ENCODE results near the gene LUZP2.

The LUZP2 gene

DNA sequence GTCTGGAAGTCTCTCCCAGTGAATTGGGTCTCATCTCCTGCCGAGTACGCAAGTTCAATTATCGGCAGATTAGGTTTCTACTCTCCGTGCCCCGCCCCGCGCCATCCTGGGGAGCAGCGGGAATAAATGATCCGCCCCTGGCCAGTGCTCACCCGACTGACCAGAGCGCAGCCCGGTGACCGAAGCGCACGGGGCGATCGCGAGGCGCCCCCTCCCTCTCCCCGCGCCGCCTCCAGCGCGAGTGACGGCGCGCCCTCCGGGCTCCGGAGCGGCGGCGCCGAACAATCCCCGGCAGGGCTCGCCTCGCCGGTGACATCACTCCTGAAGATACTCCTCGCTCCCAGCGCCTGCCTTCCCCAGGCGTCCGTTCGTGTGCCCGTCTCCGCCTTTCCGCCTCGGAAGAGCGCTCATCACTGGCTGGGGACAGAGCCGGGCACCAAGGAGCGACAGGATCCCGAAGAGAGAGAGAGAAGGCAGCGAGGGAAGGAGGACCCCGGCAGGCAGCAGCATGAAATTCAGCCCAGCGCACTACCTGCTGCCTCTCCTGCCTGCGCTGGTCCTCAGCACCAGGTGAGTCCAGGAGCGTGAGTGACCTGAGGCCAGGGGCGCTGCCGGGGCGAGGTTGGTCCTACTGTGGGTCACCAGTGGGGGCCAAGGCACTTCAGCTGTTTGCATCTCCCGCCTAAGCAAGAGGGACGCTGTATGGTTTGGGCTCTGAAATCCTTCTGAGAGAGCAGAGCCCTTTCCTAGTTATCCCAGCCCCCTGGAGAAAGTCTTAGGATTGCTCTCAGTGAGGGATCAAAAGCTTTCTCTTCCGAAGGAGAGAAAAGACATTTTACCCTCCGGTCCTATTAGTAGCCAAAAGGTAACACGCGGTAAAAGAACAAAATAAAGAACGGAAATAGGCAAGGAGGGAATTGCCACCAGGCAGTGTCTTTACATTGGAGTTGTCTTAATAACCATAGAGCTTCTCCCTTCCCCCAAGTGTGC lies at the start of gene LUZP2:
TSS of gene LUZP2 (plus strand) at position 318 of the 990 bp plus-strand sequence.
- TF ChIP-seq, protein P1, sequence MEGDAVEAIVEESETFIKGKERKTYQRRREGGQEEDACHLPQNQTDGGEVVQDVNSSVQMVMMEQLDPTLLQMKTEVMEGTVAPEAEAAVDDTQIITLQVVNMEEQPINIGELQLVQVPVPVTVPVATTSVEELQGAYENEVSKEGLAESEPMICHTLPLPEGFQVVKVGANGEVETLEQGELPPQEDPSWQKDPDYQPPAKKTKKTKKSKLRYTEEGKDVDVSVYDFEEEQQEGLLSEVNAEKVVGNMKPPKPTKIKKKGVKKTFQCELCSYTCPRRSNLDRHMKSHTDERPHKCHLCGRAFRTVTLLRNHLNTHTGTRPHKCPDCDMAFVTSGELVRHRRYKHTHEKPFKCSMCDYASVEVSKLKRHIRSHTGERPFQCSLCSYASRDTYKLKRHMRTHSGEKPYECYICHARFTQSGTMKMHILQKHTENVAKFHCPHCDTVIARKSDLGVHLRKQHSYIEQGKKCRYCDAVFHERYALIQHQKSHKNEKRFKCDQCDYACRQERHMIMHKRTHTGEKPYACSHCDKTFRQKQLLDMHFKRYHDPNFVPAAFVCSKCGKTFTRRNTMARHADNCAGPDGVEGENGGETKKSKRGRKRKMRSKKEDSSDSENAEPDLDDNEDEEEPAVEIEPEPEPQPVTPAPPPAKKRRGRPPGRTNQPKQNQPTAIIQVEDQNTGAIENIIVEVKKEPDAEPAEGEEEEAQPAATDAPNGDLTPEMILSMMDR (IDR thresholded peaks at IDR 0.05; ENCODE audit: control insufficient read depth, insufficient read depth, low read depth, low read length, missing control alignments) = no peak
- no peak for DNase-seq (ENCODE audit: low read depth)
- H3K4me3 ChIP-seq (ENCODE audit: control insufficient read depth, low read depth, low read length) = no peak within 1 kb of the TSS

DNA sequence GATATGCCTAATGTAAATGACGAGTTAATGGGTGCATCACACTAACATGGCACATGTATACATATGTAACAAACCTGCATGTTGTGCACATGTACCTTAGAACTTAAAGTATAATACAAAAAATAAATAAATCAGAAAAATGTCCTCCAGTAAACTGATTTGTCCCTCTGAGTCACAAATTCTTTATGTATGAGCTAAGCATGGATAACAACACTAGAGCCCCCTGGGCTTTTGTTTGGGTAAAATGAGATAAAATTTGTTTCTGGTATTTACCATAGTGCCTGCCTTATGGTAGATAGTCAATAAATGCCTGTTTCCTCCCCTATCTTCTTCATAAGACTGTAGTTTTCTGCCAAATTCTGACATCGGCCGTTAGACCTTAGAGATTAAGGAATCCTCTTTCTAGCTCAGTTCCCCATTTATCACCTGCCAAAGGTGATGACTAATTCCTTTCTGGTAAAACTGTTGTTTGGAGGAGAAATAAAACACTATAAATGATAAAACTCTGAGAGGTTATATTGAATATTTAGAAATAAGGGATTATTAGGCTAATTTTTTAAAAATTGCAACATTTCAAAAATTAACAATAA lies 43.6 kb upstream of the LUZP2 start:
- H3K4me3 ChIP-seq (ENCODE audit: control insufficient read depth, low read depth, low read length) = no peak overlapping the region
- DNase-seq (ENCODE audit: low read depth) = no peak
- TF ChIP-seq, protein P1 (IDR thresholded peaks at IDR 0.05; ENCODE audit: control insufficient read depth, insufficient read depth, low read depth, low read length, missing control alignments) = no peak

DNA sequence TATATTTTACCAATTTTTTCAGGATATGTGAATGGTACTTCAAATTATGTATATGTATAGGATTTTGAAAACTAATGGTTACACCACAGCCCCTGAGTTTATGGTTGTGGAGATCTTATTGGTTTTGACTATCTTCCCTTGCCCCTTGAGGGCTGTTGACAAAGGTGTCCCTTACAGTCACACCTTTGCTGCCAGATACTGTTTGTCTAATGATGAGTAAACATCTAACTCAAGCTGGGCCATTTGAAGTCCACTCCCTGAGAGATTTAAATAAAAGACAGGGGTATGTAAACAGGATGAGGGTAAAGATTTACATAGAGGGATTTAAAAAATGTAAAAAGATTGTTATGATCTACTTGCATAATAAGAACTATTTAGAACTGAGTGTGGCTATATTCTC lies 38.9 kb upstream of the LUZP2 start:
- TF ChIP-seq, protein P1 (IDR thresholded peaks at IDR 0.05; ENCODE audit: control insufficient read depth, insufficient read depth, low read depth, low read length, missing control alignments) = no peak
- no peak for DNase-seq (ENCODE audit: low read depth)
- H3K4me3 ChIP-seq (ENCODE audit: control insufficient read depth, low read depth, low read length) = no peak overlapping the region

DNA sequence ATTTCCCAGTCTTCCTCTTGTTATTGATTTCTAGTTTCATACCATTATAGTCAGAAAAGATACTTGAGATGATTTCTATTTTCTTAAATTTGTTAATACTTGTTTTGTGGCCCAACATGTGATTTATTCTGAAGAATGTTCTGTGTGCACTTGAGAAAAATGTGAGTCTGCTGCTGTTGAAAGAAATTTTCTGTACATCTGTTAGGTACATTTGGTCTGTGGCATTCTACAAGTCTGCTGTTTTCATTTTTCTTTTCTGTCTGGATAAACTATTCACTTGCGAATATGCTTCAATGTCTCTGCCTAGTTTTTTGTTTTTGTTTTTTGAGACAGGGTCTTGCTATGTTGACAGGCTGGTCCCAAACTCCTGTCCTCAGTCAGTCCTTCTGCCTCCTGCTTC lies 26.4 kb upstream of the LUZP2 start:
- H3K4me3 ChIP-seq (ENCODE audit: control insufficient read depth, low read depth, low read length) = no peak overlapping the region
- no peak for DNase-seq (ENCODE audit: low read depth)
- TF ChIP-seq, protein P1 (IDR thresholded peaks at IDR 0.05; ENCODE audit: control insufficient read depth, insufficient read depth, low read depth, low read length, missing control alignments) = no peak

DNA sequence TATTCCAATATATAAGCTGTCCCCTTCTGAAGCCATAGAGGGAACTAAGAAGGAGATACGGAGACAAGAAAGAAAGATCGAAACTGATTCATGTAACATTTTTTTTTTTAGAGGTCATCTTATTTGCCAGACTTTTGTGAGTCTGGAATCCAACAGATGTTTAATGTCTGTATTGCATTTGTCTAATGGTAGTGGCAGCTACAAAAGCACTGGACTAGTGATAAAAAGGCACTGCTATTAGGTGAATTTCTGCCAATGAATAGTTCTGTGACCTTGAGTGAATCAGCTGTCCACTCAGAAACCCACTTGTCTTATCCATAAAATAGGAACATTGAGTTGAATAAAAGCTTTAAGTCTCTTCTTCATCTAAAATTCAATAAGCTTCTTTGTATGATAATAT lies 25.8 kb upstream of the LUZP2 start:
- no peak for DNase-seq (ENCODE audit: low read depth)
- no peak overlapping the region for H3K4me3 ChIP-seq (ENCODE audit: control insufficient read depth, low read depth, low read length)
- TF ChIP-seq, protein P1 (IDR thresholded peaks at IDR 0.05; ENCODE audit: control insufficient read depth, insufficient read depth, low read depth, low read length, missing control alignments) = no peak

DNA sequence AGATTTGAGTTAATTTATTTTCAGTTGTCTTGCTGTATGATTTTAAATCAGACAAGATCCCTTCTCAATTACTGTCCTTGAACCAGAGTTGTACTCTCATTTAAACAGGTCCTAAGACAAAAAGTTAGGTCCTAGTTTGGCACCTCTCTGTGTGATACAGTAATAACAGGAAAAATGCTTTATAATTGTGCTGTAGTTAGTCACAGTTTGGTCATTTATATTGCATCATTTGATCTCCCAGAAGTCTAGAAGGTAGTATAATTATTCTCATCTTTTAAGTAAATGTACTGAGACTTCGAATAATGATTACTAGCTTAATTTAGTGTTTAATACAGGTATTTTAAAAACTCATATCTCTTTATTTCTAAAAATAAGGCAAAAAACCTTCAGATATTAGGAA lies 18.1 kb upstream of the LUZP2 start:
- DNase-seq (ENCODE audit: low read depth) = no peak
- TF ChIP-seq, protein P1 (IDR thresholded peaks at IDR 0.05; ENCODE audit: control insufficient read depth, insufficient read depth, low read depth, low read length, missing control alignments) = no peak
- H3K4me3 ChIP-seq (ENCODE audit: control insufficient read depth, low read depth, low read length) = no peak overlapping the region

Data from AG09309 (cell line).